ENCODE measurements around the gene HS3ST6. TPM values are rescaled to one million over a fixed set of nuclear protein-coding genes. Genes with fewer than 3 reads are reported as not detected.

Gene HS3ST6
- total RNA-seq, 1 experiment from 2014 or later, result 1.0 TPM

DNA sequence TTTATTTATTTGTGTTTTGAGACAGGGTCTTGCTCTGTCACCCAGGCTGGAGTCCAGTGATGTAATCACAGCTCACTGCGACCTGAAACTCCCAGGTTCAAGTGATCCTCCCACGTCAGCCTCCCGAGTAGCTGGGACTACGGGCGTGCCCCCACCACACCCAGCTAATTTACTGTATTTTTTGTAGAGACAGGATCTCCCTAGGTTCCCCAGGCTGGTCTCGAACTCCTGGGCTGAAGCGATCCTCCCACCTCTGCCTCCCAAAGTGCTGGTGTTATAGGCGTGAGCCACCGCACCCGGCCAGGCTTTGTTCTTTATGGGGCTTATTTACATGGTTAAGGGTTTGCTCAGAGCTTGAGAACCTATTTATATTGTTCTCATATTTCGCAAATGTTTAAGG is 40.4 kb downstream of the HS3ST6 start (continued):
- no peak for TF ChIP-seq SP1 (CRISPR knock-in tag; conservative IDR thresholded peaks at IDR 0.05)
- TF ChIP-seq CREM (CRISPR knock-in tag; IDR thresholded peaks at IDR 0.05), result no peak
- TF ChIP-seq, protein P1, sequence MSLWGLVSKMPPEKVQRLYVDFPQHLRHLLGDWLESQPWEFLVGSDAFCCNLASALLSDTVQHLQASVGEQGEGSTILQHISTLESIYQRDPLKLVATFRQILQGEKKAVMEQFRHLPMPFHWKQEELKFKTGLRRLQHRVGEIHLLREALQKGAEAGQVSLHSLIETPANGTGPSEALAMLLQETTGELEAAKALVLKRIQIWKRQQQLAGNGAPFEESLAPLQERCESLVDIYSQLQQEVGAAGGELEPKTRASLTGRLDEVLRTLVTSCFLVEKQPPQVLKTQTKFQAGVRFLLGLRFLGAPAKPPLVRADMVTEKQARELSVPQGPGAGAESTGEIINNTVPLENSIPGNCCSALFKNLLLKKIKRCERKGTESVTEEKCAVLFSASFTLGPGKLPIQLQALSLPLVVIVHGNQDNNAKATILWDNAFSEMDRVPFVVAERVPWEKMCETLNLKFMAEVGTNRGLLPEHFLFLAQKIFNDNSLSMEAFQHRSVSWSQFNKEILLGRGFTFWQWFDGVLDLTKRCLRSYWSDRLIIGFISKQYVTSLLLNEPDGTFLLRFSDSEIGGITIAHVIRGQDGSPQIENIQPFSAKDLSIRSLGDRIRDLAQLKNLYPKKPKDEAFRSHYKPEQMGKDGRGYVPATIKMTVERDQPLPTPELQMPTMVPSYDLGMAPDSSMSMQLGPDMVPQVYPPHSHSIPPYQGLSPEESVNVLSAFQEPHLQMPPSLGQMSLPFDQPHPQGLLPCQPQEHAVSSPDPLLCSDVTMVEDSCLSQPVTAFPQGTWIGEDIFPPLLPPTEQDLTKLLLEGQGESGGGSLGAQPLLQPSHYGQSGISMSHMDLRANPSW (CRISPR knock-in tag; conservative IDR thresholded peaks at IDR 0.05; ENCODE audit: low read depth), result no peak
- no peak for TF ChIP-seq NR3C1 (CRISPR knock-in tag; conservative IDR thresholded peaks at IDR 0.05; ENCODE audit: low read depth)
- TF ChIP-seq JUN (CRISPR knock-in tag; IDR thresholded peaks at IDR 0.05), result no peak
- TF ChIP-seq, protein P2, sequence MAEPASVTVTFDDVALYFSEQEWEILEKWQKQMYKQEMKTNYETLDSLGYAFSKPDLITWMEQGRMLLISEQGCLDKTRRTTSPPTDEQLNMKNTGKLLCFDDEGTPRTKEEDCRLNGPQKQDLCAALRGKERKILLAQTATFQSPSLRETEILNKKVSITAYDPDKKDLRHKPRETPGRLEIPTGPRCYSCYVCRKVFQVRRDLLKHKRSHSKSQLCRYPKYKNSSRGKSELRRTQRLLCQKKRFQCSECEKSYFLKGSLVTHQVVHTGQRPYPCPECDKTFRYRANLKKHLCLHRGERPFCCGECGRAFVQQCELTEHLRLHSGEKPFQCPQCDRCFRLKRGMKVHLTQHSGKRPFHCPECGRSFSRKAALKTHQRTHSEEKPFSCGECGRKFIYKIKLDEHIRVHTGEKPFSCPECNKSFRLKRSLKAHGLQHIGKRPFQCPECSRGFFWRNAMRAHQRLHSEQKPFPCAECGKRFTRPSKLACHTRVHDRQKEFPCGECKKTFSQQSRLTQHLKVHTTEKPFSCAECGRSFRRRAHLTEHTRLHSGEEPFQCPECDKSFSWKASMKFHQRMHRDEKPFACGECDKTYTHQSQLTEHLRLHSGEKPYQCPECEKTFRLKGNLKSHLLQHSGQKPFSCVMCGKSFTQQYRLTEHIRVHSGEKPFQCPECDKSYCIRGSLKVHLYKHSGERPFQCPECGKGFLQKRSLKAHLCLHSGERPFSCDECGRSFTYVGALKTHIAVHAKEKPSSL (CRISPR knock-in tag; conservative IDR thresholded peaks at IDR 0.05), result no peak

DNA sequence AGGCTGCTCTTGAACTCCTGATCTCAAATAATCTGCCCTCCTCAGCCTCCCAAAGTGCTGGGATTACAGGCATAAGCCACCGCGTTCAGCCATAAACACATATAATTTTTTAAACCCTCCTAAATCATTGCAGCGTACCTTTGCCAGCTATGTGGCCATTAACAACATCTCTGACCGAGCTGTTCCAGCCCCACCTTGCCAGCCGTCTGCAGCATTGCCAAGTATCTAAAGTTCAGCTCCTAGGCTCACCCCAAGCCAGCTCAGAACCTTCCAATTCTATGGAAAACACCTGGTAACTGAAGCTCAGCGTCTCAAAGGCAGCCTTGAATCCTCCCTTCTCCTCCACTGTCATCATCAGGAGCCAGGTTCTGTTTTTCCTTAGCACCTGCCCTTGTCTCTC is 41.1 kb downstream of the HS3ST6 start:
- H3K27me3 Mint-ChIP-seq (ENCODE audit: low read depth), result peaks cover 33% of the 10 kb centered on the region

More for the DNA sequence above, 41.1 kb downstream of the HS3ST6 start:
- TF ChIP-seq SMAD4 (CRISPR knock-in tag; IDR thresholded peaks at IDR 0.05) (no peak), FOXK1 (CRISPR knock-in tag; IDR thresholded peaks at IDR 0.05) (no peak), ZNF121 (CRISPR knock-in tag; IDR thresholded peaks at IDR 0.05) (no peak), ETV6 (CRISPR knock-in tag; IDR thresholded peaks at IDR 0.05) (no peak), GTF2I (CRISPR knock-in tag; conservative IDR thresholded peaks at IDR 0.05) (no peak), MXD4 (CRISPR knock-in tag; IDR thresholded peaks at IDR 0.05; ENCODE audit: borderline replicate concordance) (no peak)
- TF ChIP-seq, protein P3, sequence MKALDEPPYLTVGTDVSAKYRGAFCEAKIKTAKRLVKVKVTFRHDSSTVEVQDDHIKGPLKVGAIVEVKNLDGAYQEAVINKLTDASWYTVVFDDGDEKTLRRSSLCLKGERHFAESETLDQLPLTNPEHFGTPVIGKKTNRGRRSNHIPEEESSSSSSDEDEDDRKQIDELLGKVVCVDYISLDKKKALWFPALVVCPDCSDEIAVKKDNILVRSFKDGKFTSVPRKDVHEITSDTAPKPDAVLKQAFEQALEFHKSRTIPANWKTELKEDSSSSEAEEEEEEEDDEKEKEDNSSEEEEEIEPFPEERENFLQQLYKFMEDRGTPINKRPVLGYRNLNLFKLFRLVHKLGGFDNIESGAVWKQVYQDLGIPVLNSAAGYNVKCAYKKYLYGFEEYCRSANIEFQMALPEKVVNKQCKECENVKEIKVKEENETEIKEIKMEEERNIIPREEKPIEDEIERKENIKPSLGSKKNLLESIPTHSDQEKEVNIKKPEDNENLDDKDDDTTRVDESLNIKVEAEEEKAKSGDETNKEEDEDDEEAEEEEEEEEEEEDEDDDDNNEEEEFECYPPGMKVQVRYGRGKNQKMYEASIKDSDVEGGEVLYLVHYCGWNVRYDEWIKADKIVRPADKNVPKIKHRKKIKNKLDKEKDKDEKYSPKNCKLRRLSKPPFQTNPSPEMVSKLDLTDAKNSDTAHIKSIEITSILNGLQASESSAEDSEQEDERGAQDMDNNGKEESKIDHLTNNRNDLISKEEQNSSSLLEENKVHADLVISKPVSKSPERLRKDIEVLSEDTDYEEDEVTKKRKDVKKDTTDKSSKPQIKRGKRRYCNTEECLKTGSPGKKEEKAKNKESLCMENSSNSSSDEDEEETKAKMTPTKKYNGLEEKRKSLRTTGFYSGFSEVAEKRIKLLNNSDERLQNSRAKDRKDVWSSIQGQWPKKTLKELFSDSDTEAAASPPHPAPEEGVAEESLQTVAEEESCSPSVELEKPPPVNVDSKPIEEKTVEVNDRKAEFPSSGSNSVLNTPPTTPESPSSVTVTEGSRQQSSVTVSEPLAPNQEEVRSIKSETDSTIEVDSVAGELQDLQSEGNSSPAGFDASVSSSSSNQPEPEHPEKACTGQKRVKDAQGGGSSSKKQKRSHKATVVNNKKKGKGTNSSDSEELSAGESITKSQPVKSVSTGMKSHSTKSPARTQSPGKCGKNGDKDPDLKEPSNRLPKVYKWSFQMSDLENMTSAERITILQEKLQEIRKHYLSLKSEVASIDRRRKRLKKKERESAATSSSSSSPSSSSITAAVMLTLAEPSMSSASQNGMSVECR (CRISPR knock-in tag; IDR thresholded peaks at IDR 0.05; ENCODE audit: borderline replicate concordance), result no peak
- TF ChIP-seq, protein P4, sequence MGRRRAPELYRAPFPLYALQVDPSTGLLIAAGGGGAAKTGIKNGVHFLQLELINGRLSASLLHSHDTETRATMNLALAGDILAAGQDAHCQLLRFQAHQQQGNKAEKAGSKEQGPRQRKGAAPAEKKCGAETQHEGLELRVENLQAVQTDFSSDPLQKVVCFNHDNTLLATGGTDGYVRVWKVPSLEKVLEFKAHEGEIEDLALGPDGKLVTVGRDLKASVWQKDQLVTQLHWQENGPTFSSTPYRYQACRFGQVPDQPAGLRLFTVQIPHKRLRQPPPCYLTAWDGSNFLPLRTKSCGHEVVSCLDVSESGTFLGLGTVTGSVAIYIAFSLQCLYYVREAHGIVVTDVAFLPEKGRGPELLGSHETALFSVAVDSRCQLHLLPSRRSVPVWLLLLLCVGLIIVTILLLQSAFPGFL (CRISPR knock-in tag; IDR thresholded peaks at IDR 0.05; ENCODE audit: borderline replicate concordance), result no peak
- TF ChIP-seq, protein P5, sequence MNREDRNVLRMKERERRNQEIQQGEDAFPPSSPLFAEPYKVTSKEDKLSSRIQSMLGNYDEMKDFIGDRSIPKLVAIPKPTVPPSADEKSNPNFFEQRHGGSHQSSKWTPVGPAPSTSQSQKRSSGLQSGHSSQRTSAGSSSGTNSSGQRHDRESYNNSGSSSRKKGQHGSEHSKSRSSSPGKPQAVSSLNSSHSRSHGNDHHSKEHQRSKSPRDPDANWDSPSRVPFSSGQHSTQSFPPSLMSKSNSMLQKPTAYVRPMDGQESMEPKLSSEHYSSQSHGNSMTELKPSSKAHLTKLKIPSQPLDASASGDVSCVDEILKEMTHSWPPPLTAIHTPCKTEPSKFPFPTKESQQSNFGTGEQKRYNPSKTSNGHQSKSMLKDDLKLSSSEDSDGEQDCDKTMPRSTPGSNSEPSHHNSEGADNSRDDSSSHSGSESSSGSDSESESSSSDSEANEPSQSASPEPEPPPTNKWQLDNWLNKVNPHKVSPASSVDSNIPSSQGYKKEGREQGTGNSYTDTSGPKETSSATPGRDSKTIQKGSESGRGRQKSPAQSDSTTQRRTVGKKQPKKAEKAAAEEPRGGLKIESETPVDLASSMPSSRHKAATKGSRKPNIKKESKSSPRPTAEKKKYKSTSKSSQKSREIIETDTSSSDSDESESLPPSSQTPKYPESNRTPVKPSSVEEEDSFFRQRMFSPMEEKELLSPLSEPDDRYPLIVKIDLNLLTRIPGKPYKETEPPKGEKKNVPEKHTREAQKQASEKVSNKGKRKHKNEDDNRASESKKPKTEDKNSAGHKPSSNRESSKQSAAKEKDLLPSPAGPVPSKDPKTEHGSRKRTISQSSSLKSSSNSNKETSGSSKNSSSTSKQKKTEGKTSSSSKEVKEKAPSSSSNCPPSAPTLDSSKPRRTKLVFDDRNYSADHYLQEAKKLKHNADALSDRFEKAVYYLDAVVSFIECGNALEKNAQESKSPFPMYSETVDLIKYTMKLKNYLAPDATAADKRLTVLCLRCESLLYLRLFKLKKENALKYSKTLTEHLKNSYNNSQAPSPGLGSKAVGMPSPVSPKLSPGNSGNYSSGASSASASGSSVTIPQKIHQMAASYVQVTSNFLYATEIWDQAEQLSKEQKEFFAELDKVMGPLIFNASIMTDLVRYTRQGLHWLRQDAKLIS (CRISPR knock-in tag; IDR thresholded peaks at IDR 0.05; ENCODE audit: borderline replicate concordance), result no peak
- Mint-ChIP-seq H3K4me1 (no peaks in the 10 kb centered on the region; the same call in 1 of the 2 replicates), H3K9me3 (no peaks in the 10 kb centered on the region), H3K27ac (no peak overlapping the region), H3K4me3 (no peak overlapping the region), H3K36me3 (no peaks in the 10 kb centered on the region)
- ATAC-seq (no peak), DNase-seq (ENCODE audit: low spot score) (no peak)
- ChIA-PET POLR2A (interaction anchor here (0.6 kb wide), 1 partner anchor 12 kb away, joined by 5 read pairs; no protein-coding TSS in a partner anchor), CTCF (interaction anchor here (2.0 kb wide), 1 partner anchor 64 kb away, joined by 10 read pairs; no protein-coding TSS in a partner anchor)

Data from WTC11 (cell line).